GM18502 (cell line): ENCODE results near the gene DCN.

Experiments used
- ATAC-seq: cut with Tn5 transposase; IDR thresholded peaks from one replicate; pipeline ENCODE4 v1.9.1; 2021; ENCODE audit warnings: mild to moderate bottlenecking; ENCODE audit not compliant: unreplicated experiment, poor library complexity

Gene DCN

GRCh38 chr12:91105807-91106206 lies 76.8 kb downstream of the DCN start:
- no peak for ATAC-seq

GRCh38 chr12:91104812-91105466 lies 77.7 kb downstream of the DCN start:
- peak; percentile 68 for ATAC-seq

GRCh38 chr12:91103624-91104023 lies 79.0 kb downstream of the DCN start:
- no peak for ATAC-seq

GRCh38 chr12:91103101-91103500 lies 79.5 kb downstream of the DCN start:
- no peak for ATAC-seq

- no peak for ATAC-seq
Observed at GRCh38 chr12:91100906-91101305, 81.7 kb downstream of the DCN start.

- ATAC-seq = no peak
Observed at GRCh38 chr12:91099836-91100235, 82.8 kb downstream of the DCN start.

- no peak for ATAC-seq
Observed at GRCh38 chr12:91099341-91099740, 83.3 kb downstream of the DCN start.

- no peak for ATAC-seq
Observed at GRCh38 chr12:91098941-91099340, 83.7 kb downstream of the DCN start.

- ATAC-seq = no peak
Observed at GRCh38 chr12:91098461-91098860, 84.2 kb downstream of the DCN start.

- no peak for ATAC-seq
Observed at GRCh38 chr12:91094957-91095356, 87.7 kb downstream of the DCN start.

GRCh38 chr12:91094032-91094662 lies 88.5 kb downstream of the DCN start:
- ATAC-seq = no peak

- no peak for ATAC-seq
Observed at GRCh38 chr12:91093341-91093740, 89.3 kb downstream of the DCN start.

- no peak for ATAC-seq
Observed at GRCh38 chr12:91091916-91092715, 90.5 kb downstream of the DCN start.
